HG03520 (cell line): ENCODE results near the gene DHRS13.
A peak's percentile ranks its signal among the peaks of the same experiment; 100 is the strongest.

Source experiments
- ATAC-seq: cut with Tn5 transposase; IDR thresholded peaks from one replicate; pipeline ENCODE4 v1.9.1; 2021; ENCODE audit warnings: mild to moderate bottlenecking, moderate library complexity; ENCODE audit not compliant: unreplicated experiment

Gene DHRS13

GRCh38 chr17:28902819-28903545 lies at the start of gene DHRS13:
TSS of gene DHRS13 (minus strand) at chr17:28903079. CDS start at chr17:28902944, 135 bp downstream.
- peak; percentile 79 for ATAC-seq

GRCh38 chr17:28951991-28952975 lies 49.4 kb upstream of the DHRS13 start:
- peak; percentile 53 for ATAC-seq

- ATAC-seq = peak; percentile 54
Observed at GRCh38 chr17:28951428-28951990, 48.6 kb upstream of the DHRS13 start, which contains the start of gene PHF12. TSS of gene PHF12 (minus strand) at chr17:28951518. CDS start at chr17:28950960, 558 bp downstream.

- peak; percentile 6 for ATAC-seq
Observed at GRCh38 chr17:28950752-28951427, 48.0 kb upstream of the DHRS13 start.

GRCh38 chr17:28950017-28950751 lies 47.3 kb upstream of the DHRS13 start:
- no peak for ATAC-seq

GRCh38 chr17:28949185-28950016 lies 46.5 kb upstream of the DHRS13 start:
- no peak for ATAC-seq

- no peak for ATAC-seq
Observed at GRCh38 chr17:28948873-28949184, 46.0 kb upstream of the DHRS13 start.

GRCh38 chr17:28948342-28948741 lies 45.5 kb upstream of the DHRS13 start:
- no peak for ATAC-seq

- ATAC-seq = no peak
Observed at GRCh38 chr17:28947639-28948038, 44.8 kb upstream of the DHRS13 start.

- ATAC-seq = no peak
Observed at GRCh38 chr17:28946239-28946638, 43.4 kb upstream of the DHRS13 start.

- ATAC-seq = no peak
Observed at GRCh38 chr17:28944862-28945741, 42.2 kb upstream of the DHRS13 start.

GRCh38 chr17:28944343-28944742 lies 41.5 kb upstream of the DHRS13 start:
- ATAC-seq = no peak

GRCh38 chr17:28942925-28943324 lies 40.0 kb upstream of the DHRS13 start:
- no peak for ATAC-seq

- ATAC-seq = no peak
Observed at GRCh38 chr17:28941251-28941650, 38.4 kb upstream of the DHRS13 start.

- ATAC-seq = no peak
Observed at GRCh38 chr17:28940675-28941074, 37.8 kb upstream of the DHRS13 start.

- ATAC-seq = no peak
Observed at GRCh38 chr17:28940142-28940541, 37.3 kb upstream of the DHRS13 start.

- no peak for ATAC-seq
Observed at GRCh38 chr17:28938552-28938951, 35.7 kb upstream of the DHRS13 start.

- no peak for ATAC-seq
Observed at GRCh38 chr17:28937044-28937729, 34.3 kb upstream of the DHRS13 start.
